HG02981 (cell line): ENCODE data around the gene LALBA.
"Not testable (repeated sequence)": the region's sequence is repeated elsewhere in the genome, so short reads cannot be mapped to it uniquely, and the experiment has no call there.

ENCODE experiments used
- ATAC-seq: cut with Tn5 transposase; IDR thresholded peaks from one replicate; pipeline ENCODE4 v1.9.1; 2021; ENCODE audit warnings: mild to moderate bottlenecking, moderate library complexity; ENCODE audit not compliant: unreplicated experiment

The LALBA gene

GRCh38 chr12:48536602-48537001 is 33.2 kb downstream of the LALBA start:
- ATAC-seq: no peak

- no peak for ATAC-seq
These were observed 37.2 kb downstream of the LALBA start for GRCh38 chr12:48532601-48533000.

- ATAC-seq: no peak
These were observed 41.8 kb downstream of the LALBA start for GRCh38 chr12:48527891-48528670.

GRCh38 chr12:48525332-48525731 is 44.5 kb downstream of the LALBA start, which contains the start of gene OR8S1:
Gene OR8S1 (plus strand): TSS chr12:48525632. CDS start chr12:48525632, 0 bp downstream.
- ATAC-seq: no peak

- not testable (repeated sequence) for ATAC-seq
These were observed 49.5 kb downstream of the LALBA start for GRCh38 chr12:48520381-48520780.
